Measurements from ENCODE around the gene NKX2-4. TPM values are rescaled to one million over a fixed set of nuclear protein-coding genes. Genes with fewer than 3 reads are reported as not detected.

The NKX2-4 gene
- total and polyA plus RNA-seq, 7 experiments from 2014 or later = not detected

DNA sequence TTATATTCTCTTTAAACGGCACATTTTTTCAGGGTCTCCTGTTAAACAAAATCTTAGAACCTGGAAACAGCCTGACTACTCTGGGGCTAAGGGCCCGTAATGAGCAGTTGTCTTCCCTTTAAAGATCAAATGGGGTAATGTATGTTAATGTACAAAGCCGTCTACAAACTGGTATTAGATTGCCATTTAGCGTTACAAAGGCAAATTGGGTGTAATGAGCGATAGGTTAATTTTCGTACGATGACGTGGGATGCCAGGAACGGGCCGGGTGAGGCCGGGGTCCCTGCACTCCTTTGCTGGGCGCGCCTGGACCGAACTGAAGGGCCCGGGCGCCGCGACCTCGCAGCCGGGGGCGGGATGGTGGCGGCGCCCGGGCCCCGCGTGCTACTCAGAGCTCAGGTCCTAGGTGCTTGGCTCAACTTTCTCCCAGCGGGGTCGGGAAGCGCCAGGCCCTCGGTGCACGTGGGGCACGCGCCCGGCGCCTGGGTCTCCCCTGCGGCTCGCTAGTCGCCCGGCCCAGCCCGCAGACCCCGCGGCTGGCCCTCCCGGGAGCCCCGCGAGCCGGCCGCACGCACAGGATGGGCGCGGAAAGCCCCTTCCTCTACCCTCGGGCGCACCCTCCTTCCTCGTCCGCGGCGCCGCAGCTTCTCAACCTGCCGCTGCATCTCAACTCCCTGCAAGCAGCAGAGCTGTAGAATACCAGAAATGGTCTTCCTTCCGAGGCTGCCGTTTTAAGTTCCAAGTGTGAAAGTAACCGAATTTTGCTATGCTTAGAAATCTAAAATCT lies 5.9 kb downstream of the NKX2-4 start:
- no peak overlapping the region for H3K4me3 ChIP-seq (ENCODE audit: low read length)
- intact Hi-C loops (cut with micrococcal nuclease) = no loop called here
- ATAC-seq (no peak), DNase-seq (peak in 1 of 9 donors; percentile 22)
- Mint-ChIP-seq H3K36me3 (peaks cover 15 to 33% (median 18%) of the 10 kb centered on the region in 5 donors), H3K27ac (peak overlapping the region in 3 of 9 donors; percentile 16 to 42 (median 42)), H3K4me3 (peak overlapping the region in 8 of 10 donors; percentile 1 to 73 (median 34)), H3K4me1 (peaks cover 11 to 30% (median 22%) of the 10 kb centered on the region in 7 donors), H3K27me3 (peaks cover 36 to 48% (median 46%) of the 10 kb centered on the region in 5 donors), H3K9me3 (peaks cover 0 to 19% (median 5%) of the 10 kb centered on the region in 11 donors)
- no peak overlapping the region for H3K27ac ChIP-seq (ENCODE audit: low read depth, low read length)
- ChIA-PET POLR2A (no interaction called here), CTCF (no interaction called here)
- H3K9me3 ChIP-seq (ENCODE audit: control insufficient read depth in 2 of 3, low read length in 3 of 3) = no peaks in the 10 kb centered on the region
- peaks cover 20 to 34% of the 10 kb centered on the region in 2 donors for H3K27me3 ChIP-seq (ENCODE audit: control insufficient read depth in 2 of 2, insufficient read depth in 2 of 2, low read length in 2 of 2)
- peaks cover 6 to 19% (median 7%) of the 10 kb centered on the region in 3 experiments for H3K36me3 ChIP-seq (ENCODE audit: control insufficient read depth in 2 of 3, insufficient read depth in 3 of 3, low read length in 3 of 3)
- peaks cover 0 to 16% of the 10 kb centered on the region in 2 donors for H3K4me1 ChIP-seq (ENCODE audit: control insufficient read depth in 2 of 2, insufficient read depth in 2 of 2, low read length in 2 of 2)

DNA sequence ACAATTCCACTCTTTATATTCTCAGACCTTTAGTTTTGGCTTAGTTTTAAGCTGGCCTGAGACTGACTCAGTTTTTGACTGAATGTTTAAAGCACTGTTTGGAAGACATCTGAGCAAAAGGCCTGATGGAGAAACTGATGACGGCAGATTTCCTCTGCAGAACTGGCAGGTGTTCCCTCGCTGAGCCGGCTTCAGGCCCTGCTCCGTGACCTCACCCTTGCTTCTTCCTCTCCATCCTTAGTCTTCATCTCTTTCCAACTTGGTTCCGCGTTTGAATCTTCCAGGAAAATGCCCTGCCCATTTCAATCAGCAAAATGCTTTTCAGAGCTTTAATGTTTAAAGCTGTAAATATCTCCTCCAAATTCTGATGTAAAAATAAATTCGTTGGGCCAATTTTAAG lies 6.6 kb downstream of the NKX2-4 start:
- intact Hi-C loops (cut with micrococcal nuclease) = no loop called here
- Histone ChIP-seq H3K4me1 (ENCODE audit: control insufficient read depth in 2 of 2, insufficient read depth in 2 of 2, low read length in 2 of 2) (peaks cover 0 to 11% of the 10 kb centered on the region in 2 donors), H3K9me3 (ENCODE audit: control insufficient read depth in 2 of 3, low read length in 3 of 3) (no peaks in the 10 kb centered on the region), H3K36me3 (ENCODE audit: control insufficient read depth in 2 of 3, insufficient read depth in 3 of 3, low read length in 3 of 3) (peaks cover 6 to 25% (median 7%) of the 10 kb centered on the region in 3 experiments), H3K27me3 (ENCODE audit: control insufficient read depth in 2 of 2, insufficient read depth in 2 of 2, low read length in 2 of 2) (peaks cover 20 to 34% of the 10 kb centered on the region in 2 donors), H3K4me3 (ENCODE audit: low read length) (no peak overlapping the region), H3K27ac (ENCODE audit: low read depth, low read length) (no peak overlapping the region)
- H3K36me3 Mint-ChIP-seq = peaks cover 17 to 36% (median 18%) of the 10 kb centered on the region in 5 donors
- DNase-seq = no peak
- no peak overlapping the region for H3K27ac Mint-ChIP-seq
- POLR2A ChIA-PET = no interaction called here
- H3K27me3 Mint-ChIP-seq = peaks cover 36 to 48% (median 46%) of the 10 kb centered on the region in 5 donors
- peak overlapping the region in 2 of 10 donors; percentile 27 to 48 for H3K4me3 Mint-ChIP-seq
- peaks cover 0 to 19% (median 5%) of the 10 kb centered on the region in 11 donors for H3K9me3 Mint-ChIP-seq
- no peak for ATAC-seq
- CTCF ChIA-PET = no interaction called here
- H3K4me1 Mint-ChIP-seq = peaks cover 11 to 30% (median 22%) of the 10 kb centered on the region in 7 donors

DNA sequence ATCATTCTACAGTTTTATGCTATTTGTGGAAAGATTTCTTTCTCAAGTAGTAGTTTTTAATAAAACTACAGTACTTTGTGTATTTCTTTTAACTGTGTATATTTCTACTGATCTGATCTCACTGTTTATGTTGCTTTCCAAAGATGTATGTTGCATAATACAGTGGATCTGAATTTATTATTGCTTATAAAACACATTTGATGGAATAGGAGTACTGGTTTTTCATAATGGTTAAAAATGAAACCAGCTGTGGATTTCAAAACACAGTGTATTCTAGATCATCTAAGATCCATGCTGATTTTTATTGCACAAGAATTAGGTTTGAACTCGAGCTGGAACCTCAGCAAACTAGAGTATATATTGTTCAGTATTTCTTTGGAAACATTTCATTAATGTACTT lies 8.0 kb downstream of the NKX2-4 start:
- H3K27ac Mint-ChIP-seq = no peak overlapping the region
- peaks cover 28 to 38% (median 33%) of the 10 kb centered on the region in 5 donors for H3K27me3 Mint-ChIP-seq
- ATAC-seq = no peak
- peaks cover 0 to 12% (median 3%) of the 10 kb centered on the region in 11 donors for H3K9me3 Mint-ChIP-seq
- Histone ChIP-seq H3K9me3 (ENCODE audit: control insufficient read depth in 2 of 3, low read length in 3 of 3) (no peaks in the 10 kb centered on the region), H3K36me3 (ENCODE audit: control insufficient read depth in 2 of 3, insufficient read depth in 3 of 3, low read length in 3 of 3) (peaks cover 6 to 34% (median 7%) of the 10 kb centered on the region in 3 experiments), H3K27me3 (ENCODE audit: control insufficient read depth in 2 of 2, insufficient read depth in 2 of 2, low read length in 2 of 2) (peaks cover 9 to 24% of the 10 kb centered on the region in 2 donors), H3K27ac (ENCODE audit: low read depth, low read length) (no peak overlapping the region), H3K4me3 (ENCODE audit: low read length) (no peak overlapping the region), H3K4me1 (ENCODE audit: control insufficient read depth in 2 of 2, insufficient read depth in 2 of 2, low read length in 2 of 2) (peaks cover 0 to 3% of the 10 kb centered on the region in 2 donors)
- intact Hi-C loops (cut with micrococcal nuclease) = no loop called here
- DNase-seq = no peak
- POLR2A ChIA-PET = interaction anchor here (0.7 kb wide), 1 partner anchor 62 kb away, joined by 3 read pairs; no protein-coding TSS in a partner anchor
- no peak overlapping the region for H3K4me3 Mint-ChIP-seq
- peaks cover 15 to 36% (median 17%) of the 10 kb centered on the region in 5 donors for H3K36me3 Mint-ChIP-seq
- CTCF ChIA-PET = no interaction called here
- peaks cover 7 to 23% (median 14%) of the 10 kb centered on the region in 7 donors for H3K4me1 Mint-ChIP-seq

DNA sequence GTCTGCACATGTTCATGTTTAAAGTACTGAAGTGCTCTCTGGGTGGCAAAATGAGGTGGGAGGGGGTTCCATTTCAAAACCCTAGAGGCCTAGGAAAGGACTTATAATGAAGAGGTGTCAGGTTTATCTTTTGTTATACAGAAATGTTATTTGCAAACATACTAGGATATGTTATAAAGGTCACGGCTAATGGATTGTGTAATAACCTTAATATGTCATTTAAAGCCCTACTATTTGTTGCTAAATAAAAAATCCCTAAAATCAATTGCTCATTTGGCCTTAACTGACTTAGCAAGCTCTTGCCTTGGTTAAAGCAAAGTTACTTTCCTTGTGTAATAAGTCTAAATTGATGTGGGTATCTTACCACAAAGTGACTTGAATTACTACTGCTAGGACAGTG lies 8.8 kb downstream of the NKX2-4 start:
- POLR2A ChIA-PET = no interaction called here
- Mint-ChIP-seq H3K27me3 (peaks cover 20 to 30% (median 26%) of the 10 kb centered on the region in 5 donors), H3K4me3 (no peak overlapping the region), H3K9me3 (peaks cover 0 to 11% (median 3%) of the 10 kb centered on the region in 11 donors), H3K27ac (no peak overlapping the region), H3K36me3 (peaks cover 16 to 43% (median 22%) of the 10 kb centered on the region in 5 donors), H3K4me1 (peaks cover 7 to 23% (median 14%) of the 10 kb centered on the region in 7 donors)
- intact Hi-C loops (cut with micrococcal nuclease) = no loop called here
- H3K9me3 ChIP-seq (ENCODE audit: control insufficient read depth in 2 of 3, low read length in 3 of 3) = no peaks in the 10 kb centered on the region
- H3K4me3 ChIP-seq (ENCODE audit: low read length) = no peak overlapping the region
- peaks cover 6 to 41% (median 9%) of the 10 kb centered on the region in 3 experiments for H3K36me3 ChIP-seq (ENCODE audit: control insufficient read depth in 2 of 3, insufficient read depth in 3 of 3, low read length in 3 of 3)
- H3K4me1 ChIP-seq (ENCODE audit: control insufficient read depth in 2 of 2, insufficient read depth in 2 of 2, low read length in 2 of 2) = peaks cover 0 to 3% of the 10 kb centered on the region in 2 donors
- peaks cover under 1 to 17% of the 10 kb centered on the region in 2 donors for H3K27me3 ChIP-seq (ENCODE audit: control insufficient read depth in 2 of 2, insufficient read depth in 2 of 2, low read length in 2 of 2)
- no peak for DNase-seq
- no peak overlapping the region for H3K27ac ChIP-seq (ENCODE audit: low read depth, low read length)
- no peak for ATAC-seq
- CTCF ChIA-PET = no interaction called here

DNA sequence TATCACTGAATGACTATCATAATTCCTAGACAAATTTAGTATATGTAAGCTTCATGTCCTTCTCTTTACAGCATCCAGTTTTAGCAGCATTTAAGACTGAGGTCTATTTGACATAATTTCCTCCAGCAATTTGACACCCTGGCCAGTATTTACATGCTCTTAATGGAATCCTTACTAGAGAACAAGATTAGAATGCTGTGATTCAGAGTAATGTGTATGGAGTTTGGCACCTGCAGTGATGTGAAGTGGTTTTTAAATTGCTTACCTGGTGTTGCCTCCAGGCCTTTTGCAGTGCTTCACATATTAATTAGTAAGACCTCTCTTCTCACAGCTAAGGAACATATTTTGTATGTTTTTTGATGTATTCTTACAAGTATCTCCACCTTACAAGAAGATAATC lies 9.8 kb downstream of the NKX2-4 start:
- ChIA-PET POLR2A (no interaction called here), CTCF (no interaction called here)
- ATAC-seq (no peak), DNase-seq (no peak)
- Histone ChIP-seq H3K4me3 (ENCODE audit: low read length) (no peak overlapping the region), H3K36me3 (ENCODE audit: control insufficient read depth in 2 of 3, insufficient read depth in 3 of 3, low read length in 3 of 3) (peaks cover 6 to 52% (median 13%) of the 10 kb centered on the region in 3 experiments), H3K27ac (ENCODE audit: low read depth, low read length) (no peak overlapping the region), H3K9me3 (ENCODE audit: control insufficient read depth in 2 of 3, low read length in 3 of 3) (no peaks in the 10 kb centered on the region), H3K4me1 (ENCODE audit: control insufficient read depth in 2 of 2, insufficient read depth in 2 of 2, low read length in 2 of 2) (peaks cover 0 to 3% of the 10 kb centered on the region in 2 donors), H3K27me3 (ENCODE audit: control insufficient read depth in 2 of 2, insufficient read depth in 2 of 2, low read length in 2 of 2) (peaks cover 0 to 9% of the 10 kb centered on the region in 2 donors)
- H3K27me3 Mint-ChIP-seq = peaks cover 10 to 20% (median 16%) of the 10 kb centered on the region in 5 donors
- H3K4me3 Mint-ChIP-seq = no peak overlapping the region
- peaks cover 0 to 6% (median 0%) of the 10 kb centered on the region in 11 donors for H3K9me3 Mint-ChIP-seq
- no peak overlapping the region for H3K27ac Mint-ChIP-seq
- intact Hi-C loops (cut with micrococcal nuclease) = no loop called here
- H3K36me3 Mint-ChIP-seq = peaks cover 14 to 52% (median 29%) of the 10 kb centered on the region in 5 donors
- peaks cover 6 to 14% (median 9%) of the 10 kb centered on the region in 7 donors for H3K4me1 Mint-ChIP-seq

DNA sequence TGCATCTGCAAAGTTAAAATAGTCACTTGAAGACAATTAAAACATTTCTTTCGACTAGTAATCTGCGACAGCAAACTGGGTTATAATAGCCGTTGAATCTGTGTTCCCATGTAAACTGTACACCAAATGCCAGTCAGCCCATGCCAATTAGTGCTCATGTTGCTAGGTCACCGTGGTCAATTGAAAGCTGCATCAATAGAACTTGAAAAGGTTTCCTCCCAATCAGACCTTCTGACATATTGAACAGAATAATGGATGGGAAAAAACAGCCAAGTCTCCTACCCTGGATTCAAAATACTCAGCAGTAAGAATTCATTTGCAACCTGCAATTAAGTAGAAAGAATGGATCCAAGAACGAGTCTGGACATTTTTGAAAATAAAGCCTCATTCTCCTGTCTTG lies 11.2 kb downstream of the NKX2-4 start:
- peaks cover 6 to 66% (median 20%) of the 10 kb centered on the region in 3 experiments for H3K36me3 ChIP-seq (ENCODE audit: control insufficient read depth in 2 of 3, insufficient read depth in 3 of 3, low read length in 3 of 3)

More for the DNA sequence above, 11.2 kb downstream of the NKX2-4 start:
- Histone ChIP-seq H3K4me3 (ENCODE audit: low read length) (no peak overlapping the region), H3K27me3 (ENCODE audit: control insufficient read depth in 2 of 2, insufficient read depth in 2 of 2, low read length in 2 of 2) (no peaks in the 10 kb centered on the region), H3K27ac (ENCODE audit: low read depth, low read length) (no peak overlapping the region), H3K4me1 (ENCODE audit: control insufficient read depth in 2 of 2, insufficient read depth in 2 of 2, low read length in 2 of 2) (no peaks in the 10 kb centered on the region), H3K9me3 (ENCODE audit: control insufficient read depth in 2 of 3, low read length in 3 of 3) (no peaks in the 10 kb centered on the region)
- Mint-ChIP-seq H3K4me1 (peaks cover 0 to 2% (median 2%) of the 10 kb centered on the region in 7 donors), H3K36me3 (peaks cover 11 to 56% (median 28%) of the 10 kb centered on the region in 5 donors), H3K4me3 (no peak overlapping the region), H3K27ac (no peak overlapping the region), H3K9me3 (peaks cover 0 to under 1% (median 0%) of the 10 kb centered on the region in 11 donors), H3K27me3 (peaks cover 0 to 8% (median 3%) of the 10 kb centered on the region in 5 donors)
- intact Hi-C loops (cut with micrococcal nuclease) = no loop called here
- DNase-seq (no peak), ATAC-seq (no peak)
- ChIA-PET POLR2A (no interaction called here), CTCF (no interaction called here)
